Fibroblast of skin of abdomen (primary cell): ENCODE data around the gene C12orf43.

Experiments
- DNase-seq: peaks from one replicate; pipeline ENCODE4 v3.0.0-alpha.2; 2013

Gene C12orf43

DNA sequence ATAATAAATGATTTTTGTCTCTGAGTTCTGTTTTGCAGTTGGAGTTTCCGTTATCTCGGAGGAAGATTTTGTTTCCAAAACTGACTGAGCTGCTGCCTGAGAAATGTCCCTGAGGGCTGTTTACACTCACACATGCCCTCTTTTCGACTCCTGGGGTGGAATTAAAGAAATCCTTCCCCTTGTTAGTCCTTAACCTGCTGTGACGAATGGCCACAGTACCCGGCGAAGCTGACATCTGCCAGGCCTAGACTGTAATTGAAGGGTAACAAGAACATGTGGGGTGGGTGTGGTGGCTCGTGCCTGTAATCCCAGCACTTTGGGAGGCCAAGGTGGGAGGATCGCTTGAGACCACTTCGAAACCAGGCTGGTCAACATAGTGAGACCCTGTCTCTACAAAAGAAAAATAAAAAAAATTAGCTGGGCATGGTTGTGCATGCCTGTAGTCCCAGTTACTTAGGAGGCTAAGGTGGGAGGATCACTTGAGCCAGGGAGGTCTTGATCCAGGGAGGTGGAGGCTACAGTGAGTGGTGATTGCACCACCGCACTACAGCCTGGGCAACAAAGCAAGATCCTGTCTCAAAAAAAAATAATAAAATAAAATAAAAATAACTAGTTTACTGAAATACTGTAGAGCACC, 14.4 kb upstream of the C12orf43 start:
- no peak for DNase-seq

DNA sequence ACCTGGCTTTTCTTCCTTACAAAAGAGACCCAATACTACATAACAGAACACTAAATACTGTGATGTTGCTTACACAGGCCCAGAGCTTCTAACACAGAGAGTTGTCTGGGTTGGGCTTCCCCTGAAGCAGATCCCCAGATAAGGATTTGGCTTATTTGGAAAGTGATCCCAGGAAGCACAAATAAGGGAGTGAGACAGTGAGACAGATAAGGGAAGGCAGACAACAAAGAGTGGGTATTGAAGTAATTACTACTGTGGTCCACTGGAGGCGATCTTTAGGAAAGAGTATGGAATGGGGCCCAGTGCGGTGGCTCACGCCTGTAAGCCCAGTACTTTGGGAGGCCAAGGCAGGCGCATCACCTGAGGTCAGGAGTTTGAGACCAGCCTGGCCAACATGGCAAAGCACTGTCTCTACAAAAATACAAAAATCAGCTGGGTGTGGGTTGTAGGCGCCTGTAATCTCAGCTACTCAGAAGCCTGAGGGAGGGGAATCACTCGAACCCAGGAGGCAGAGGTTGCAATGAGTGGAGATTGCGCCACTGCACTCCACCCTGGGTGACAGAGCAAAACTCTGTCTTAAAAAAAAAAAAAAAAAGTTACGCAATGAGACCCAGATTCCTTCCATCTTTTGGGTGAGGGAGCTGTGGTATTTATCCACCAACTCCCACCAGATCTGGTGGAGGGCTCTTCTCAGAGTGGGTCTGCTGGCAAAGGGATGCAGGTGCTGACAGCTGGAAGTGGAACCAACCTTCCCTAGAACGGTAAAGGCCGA, 10.2 kb upstream of the C12orf43 start:
- DNase-seq, result no peak

DNA sequence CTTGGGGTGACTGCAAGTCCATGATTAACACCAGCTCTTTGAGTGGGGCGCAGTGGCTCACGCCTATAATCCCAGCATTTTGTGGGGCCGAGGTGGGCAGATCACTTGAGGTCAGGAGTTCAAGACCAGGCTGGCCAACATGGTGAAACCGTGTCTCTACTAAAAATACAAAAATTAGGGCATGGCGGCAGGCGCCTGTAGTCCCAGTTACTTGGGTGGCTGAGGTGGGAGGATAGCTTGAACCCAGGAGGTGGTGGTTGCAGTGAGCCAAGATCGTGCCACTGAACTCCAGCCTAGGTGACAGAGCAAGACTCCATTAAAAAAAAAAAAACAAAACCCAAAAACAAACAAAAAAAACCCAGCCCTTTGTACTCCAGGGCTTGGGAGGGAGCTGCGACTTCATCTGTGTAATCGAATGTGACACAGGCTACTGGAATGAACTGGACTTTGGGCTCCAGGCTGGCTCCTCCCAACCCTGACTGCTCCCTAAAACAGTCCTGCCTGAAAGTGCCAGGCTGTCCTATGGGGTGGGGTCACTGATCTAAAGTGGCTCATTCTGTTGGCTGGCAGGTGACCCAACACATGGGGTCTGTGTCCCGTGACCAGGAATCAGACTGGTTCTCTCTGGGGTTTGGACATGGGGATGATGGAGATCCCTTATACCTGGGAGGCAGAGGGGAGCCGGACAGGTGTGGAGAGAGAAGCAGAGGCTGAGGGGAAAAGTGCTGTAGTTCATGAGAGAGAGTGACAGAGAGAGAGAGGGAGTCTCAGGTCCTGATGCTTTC, 9.3 kb upstream of the C12orf43 start:
- no peak for DNase-seq

DNA sequence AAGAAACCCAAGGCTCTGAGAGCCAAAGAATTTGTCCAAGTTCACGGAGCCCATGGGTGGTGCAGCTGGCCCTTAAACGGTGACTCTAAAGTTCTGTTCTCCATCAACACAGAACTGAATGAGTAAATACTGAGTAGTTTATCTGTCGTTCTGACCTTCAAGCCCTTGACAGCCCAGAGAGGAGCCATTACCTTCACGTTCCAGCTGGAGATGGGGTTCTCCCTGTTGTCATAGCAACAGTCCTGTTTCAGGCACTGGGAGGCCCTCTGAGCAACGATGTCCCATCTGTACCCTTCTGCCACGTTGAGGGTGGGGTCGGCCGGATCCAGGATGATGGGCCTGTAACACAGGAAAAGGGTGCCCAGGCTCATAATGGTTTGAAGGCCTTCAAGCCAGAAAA, 7.5 kb upstream of the C12orf43 start:
- no peak for DNase-seq

DNA sequence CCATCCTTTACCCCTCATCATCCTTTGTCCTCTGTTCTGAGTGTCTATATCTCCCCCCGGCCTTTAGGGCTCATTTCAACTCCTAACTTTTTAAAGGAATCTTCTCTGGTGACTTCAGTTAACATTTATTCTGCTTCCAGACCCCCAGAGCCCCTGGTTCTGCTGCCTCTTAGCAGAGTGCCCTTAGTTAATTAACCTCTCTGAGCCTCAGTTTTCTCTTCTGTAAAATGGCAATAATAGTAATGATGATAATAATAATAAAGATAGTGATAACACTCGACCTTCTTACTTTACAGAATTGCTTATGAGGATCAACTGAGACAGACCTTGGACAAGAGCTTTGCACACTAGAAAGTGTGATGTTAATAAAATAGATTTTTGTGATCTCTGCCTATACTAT, 6.4 kb upstream of the C12orf43 start:
- no peak for DNase-seq

DNA sequence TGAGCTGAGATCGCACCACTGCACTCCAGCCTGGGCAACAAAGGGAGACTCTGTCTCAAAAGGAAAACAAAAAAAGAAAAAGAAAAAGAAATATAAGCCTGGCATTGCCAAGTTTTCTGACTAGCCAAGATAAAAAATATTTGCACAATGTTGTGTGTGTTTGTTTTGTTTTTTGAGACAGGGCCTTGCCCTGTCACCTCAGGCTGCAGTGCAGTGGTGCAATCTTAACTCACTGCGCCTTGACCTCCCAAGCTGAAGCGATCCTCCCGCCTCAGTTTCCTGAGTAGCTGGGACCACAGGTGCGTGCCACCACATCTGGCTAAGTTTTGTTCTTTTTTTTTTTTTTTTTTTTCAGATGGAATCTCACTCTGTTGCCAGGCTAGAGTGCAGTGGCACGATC, 5.5 kb upstream of the C12orf43 start:
- no peak for DNase-seq

DNA sequence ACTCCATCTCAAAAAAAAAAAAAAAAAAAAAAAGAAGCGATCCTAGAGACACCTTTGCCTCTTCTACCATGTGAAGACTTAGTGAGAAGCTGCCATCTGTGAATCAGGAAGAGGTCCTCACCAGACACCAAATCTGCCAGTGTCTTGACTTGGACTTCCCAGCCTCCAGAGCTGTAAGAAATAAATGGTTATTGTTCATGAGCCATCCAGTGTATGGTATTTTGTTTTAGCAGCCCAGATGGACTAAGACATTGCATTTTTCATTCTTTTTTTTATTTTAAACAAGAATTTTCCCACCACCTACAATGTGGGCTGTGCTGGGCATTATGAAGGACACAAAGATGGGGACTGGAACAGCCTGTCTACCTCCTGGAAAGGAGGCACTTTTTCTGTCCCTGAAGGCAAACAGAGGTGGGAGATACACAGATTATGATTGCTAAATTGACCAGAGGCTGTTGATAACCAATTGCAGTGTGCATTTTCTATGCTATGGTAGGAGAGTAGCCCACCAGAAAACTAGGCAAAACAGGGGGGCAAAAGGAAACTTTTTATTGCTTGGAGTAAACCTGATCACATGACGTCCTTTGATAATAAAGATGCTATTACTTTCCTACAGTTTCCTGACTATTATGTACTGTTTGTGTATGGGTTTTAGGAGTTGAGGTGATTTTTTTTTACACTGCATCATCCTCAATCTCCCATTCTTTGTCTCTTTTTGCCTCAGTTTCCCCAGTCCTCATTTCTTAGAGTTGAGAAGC, 2.8 kb upstream of the C12orf43 start:
- no peak for DNase-seq

DNA sequence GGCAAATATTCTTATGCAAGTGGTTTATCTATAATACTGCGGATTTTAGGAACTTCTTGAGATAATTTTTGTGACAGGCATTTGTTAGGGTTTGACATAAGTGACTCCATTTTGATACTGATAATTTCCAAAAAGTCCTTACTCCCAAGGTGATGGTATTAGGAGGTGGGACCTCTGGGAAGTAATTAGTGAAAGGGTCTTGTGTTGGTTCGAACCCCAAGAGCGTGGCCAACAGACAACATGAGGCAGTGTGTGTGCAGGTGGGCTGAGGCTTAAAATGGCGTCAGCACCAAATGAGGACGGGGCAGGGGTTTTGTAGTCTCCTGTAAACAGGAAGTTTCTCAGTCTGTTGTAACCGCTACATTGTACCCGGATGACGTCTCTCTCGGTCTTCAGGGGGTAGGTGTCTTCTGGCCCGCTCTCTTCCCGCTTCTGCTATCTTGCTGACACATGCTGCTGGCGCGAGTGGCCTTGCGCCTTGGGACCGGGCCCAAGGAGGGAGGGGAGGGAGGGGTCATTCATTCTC, 1.7 kb upstream of the C12orf43 start:
- DNase-seq, result no peak

DNA sequence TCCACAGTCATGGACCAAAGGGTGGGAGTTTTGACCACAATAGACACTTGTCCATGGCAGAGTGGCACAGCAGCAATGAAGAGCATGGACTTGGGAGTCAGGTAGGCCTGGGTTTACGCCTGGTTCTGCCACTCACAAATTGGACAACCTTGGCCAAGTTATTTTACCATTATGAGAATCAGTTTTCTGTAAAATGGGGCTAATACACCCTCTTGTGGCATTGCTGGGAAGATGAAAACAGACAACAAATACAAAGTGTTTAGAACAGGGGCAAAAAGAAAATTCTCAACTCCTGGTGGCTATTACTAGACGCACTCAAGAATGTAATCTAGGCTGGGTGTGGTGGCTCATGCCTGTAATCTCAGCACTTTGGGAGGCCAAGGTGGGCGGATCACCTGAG, 2.6 kb downstream of the C12orf43 start:
- DNase-seq, result no peak

DNA sequence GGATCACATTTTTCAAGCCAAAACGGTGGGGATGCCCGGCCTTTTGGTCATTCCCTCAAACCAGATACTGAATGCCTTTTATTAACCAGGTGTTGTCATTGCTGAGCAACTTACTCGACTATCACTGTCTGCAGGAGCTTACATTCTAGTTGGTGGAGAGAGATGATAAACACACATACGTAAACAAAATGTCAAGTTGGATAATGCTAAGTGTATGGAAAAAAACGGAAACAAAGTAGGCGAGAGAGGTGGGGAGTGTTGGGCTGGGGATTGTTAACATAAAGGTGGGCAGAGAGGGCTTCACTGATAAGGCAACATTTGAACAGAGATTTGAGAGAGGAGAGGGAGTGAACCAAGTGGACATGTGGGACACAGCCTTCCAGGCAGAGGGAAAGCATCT, 4.5 kb downstream of the C12orf43 start:
- DNase-seq, result no peak

DNA sequence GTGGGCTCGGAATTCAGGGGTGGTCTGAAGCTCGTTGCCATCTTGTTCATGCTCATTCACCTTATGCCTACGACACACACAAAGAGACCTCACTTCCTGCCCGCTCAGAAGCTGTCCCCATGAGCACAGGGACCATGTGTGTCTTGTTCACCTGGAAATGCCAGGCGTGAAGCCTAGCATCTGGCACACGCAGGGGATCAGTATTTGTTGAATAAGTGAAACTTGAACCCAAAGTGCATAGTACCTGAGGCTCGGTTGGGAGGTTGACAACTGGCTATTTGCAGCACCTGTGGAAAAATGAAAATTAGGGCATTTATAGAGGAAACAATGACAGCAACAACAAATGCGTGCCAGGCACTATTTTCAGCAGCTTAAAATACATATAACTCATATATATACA, 5.4 kb downstream of the C12orf43 start:
- DNase-seq, result no peak

DNA sequence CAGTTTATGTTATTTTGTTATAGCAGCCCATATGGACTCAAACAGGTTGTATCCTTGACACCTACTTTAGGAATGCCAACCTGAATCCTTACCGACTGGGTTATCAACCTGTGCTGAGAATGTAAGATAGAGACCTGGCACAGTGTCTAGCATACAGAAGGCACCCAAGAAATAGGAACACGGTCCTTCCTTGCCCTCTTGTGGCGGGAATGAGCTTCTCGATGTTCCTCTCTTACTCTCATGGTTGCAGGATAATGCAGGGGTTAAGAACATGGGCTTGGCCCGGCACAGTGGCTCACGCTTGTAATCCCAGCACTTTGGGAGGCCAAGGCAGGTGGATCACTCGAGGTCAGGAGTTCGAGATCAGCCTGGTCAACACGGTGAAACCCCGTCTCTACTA, 6.5 kb downstream of the C12orf43 start:
- peak; percentile 21 for DNase-seq

DNA sequence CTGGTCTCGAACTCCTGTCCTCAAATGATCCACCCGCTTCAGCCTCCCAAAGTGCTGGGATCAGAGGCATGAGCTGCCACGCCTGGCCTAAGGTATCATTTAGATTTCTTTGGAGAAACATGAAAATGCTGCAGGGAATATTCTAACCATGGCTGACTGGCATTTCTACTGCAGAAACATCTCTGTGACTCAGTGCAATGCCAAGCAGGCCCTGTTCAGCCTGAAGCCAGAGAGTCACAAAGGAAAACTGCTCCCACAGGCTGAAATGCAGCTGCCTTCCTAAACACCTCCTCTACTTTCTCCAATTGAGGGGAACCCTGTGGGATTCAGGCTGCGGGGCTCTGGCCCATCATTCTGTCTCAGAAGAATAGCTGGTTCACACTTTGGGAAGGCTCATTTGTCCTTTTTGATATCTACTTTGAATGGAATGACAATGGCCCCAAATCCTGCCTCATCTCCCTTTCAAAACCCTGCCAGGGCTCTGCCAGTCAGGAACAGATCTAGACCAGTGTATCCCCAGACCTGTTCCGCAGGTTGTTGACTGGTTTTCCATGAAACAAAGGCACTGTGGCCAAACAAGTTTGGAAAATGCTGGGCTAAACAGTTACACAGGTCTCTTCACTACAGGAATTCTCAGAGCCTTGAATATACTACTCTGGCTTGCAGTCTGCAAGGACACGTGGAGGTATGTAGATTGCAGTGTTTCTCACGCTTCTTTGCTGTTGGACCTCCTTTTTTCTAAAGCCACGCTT, 7.8 kb downstream of the C12orf43 start:
- DNase-seq, result no peak

DNA sequence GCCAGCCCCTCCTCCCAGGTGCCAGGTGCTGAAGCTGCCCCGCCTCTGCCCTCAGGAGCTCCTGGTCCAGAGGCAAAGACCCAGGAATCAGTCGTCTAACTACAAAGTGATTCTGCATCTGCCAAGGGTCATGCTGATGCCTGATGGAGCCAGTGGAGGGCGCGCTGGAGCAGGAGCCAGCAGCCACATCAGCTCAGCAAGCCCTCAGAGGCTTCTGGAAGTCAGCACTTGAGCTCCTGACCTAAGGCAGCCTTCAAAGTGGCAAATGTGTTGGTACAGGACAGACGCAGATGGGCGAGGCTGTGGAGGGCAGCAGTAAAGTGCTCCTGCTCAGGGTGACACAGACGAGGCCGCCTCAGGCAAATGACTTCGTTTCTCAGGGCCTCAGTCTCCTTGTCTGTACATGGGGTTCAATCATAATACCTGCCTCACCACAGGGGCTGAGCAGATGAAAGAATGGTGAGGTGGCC, 10.9 kb downstream of the C12orf43 start:
- DNase-seq, result peak; percentile 21

DNA sequence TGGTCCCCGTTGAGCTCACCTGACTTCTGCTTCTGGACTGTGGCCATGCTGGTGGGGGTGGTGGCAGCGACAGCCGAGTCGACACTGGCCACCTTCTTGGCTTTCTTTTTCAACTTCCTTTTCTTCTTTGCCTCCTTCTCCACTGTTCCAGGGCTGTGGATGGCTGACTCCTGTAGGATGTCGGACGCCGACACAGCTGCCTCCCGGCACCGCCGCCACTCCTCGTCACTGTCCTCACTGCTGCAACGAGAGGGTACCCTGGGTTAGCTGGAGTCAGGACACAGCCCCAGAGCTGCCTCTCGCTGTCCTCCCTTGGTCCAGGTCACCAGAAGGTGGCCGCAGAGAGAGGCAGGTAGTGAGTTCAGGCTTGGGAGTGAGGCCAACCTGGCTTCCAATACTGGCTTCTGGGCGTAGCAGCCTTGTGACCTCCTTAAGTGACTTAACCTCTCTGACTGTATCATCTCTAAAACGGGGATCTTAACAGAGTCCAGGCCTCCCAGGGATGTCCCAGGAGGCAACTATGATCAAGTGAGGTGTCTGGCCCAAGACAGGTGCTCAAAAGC, 12.0 kb downstream of the C12orf43 start:
- DNase-seq, result no peak

DNA sequence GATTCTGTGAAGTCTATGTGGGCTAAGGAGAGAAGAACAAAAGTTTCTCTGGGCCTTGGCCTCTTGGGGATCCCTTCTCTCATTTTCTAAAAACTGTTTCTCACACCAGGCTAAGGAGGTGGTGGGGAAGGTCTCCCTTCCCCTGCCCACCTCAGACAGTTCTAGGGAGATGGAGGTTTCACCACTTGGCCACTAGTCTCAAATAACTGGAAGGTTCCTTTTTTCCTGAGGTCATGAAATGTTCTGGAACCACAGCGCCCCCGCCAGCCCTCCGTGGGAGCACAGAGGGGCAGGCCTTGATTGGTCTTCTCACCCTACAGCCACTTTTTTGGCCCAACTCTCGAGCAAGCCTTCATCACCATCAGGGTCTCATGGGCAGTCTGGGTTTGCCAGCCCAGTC, 12.6 kb downstream of the C12orf43 start:
- no peak for DNase-seq

DNA sequence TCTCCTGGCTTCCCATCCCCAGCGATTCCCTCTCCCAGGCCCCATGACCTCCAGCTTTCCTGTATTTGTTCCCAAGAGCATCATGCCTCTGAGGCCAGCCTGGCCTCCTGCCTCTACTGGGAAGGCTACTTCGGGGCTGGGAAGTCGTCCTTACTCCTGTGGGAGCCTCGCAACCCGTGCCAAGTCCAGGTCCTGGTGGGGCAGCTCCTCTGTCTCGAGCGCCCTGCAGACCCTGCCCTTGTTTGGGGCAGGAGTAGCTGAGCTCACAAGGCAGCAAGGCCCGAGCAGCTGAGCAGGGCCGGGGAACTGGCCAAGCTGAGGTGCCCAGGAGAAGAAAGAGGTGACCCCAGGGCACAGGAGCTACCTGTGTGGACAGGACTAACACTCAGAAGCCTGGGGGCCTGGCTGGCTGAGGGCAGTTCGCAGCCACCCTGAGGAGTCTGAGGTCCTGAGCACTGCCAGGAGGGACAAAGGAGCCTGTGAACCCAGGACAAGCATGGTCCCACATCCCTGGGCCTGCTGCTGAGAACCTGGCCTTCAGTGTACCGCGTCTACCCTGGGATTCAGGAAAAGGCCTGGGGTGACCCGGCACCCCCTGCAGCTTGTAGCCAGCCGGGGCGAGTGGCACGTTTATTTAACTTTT, 14.3 kb downstream of the C12orf43 start:
- DNase-seq, result no peak

DNA sequence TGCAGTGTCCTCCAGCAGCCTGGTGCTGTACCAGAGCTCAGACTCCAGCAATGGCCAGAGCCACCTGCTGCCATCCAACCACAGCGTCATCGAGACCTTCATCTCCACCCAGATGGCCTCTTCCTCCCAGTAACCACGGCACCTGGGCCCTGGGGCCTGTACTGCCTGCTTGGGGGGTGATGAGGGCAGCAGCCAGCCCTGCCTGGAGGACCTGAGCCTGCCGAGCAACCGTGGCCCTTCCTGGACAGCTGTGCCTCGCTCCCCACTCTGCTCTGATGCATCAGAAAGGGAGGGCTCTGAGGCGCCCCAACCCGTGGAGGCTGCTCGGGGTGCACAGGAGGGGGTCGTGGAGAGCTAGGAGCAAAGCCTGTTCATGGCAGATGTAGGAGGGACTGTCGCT, 15.2 kb downstream of the C12orf43 start:
- no peak for DNase-seq

DNA sequence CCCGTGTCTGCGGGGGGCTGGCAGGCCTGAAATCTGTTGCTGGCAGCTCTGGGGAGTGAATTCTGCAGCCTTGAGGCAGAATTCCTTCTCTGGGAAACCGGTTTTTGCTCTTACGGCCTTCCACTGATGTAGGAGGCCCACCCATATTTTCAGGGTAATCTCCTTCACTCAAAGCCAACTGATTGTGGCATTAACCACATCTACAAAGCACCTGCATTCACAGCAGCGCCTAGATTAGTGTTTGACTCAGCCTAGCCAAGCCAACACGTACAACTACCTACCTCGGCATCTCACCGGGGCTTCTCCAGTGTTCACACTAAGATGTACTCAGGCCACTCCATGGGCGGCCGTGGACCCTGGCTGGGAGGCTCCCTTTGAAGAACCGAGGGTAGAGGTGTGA, 15.8 kb downstream of the C12orf43 start:
- DNase-seq, result no peak

DNA sequence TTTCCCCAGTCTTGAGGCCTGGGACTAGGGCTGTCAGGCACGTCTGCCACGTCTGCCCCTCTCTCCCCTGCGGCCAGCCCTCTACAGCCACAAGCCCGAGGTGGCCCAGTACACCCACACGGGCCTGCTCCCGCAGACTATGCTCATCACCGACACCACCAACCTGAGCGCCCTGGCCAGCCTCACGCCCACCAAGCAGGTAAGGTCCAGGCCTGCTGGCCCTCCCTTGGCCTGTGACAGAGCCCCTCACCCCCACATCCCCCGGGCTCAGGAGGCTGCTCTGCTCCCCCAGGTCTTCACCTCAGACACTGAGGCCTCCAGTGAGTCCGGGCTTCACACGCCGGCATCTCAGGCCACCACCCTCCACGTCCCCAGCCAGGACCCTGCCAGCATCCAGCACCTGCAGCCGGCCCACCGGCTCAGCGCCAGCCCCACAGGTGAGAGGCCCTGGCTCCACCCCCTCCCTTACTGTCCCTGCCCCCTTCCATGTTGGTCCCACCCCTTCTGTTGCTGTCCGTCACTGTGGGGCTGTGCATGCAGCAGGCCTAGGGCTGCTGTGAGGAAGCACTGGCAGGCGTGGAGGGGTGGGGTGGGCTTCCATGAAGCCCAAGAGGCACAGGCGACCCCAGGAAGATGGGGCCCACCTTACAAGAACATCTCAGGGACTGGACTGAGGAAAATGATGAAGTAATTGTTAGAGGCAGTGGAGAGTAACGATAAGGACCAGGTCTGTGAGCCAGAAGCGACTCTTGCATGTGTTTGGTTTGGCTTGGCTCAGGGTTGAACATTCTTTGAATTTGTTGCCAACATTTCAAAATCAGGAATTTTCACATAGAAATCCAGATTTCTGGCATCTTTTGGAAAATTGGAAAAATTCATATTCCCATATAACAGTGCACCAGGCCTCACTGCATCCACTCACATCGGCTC, 16.8 kb downstream of the C12orf43 start:
- peak; percentile 15 for DNase-seq
